HL-60 (cell line): ENCODE measurements around the gene CYP4A22.
"Not testable (repeated sequence)": the region's sequence is repeated elsewhere in the genome, so short reads cannot be mapped to it uniquely, and the experiment has no call there.

Experiments used
- CTCF ChIP-seq: IDR thresholded peaks from one replicate; pipeline ENCODE4 v1.5.1; 2011; ENCODE audit warnings: low read length, control low read depth, inconsistent platforms; ENCODE audit not compliant: insufficient read depth
- REST ChIP-seq: IDR thresholded peaks from 2 replicates; pipeline ENCODE4 v1.6.1; 2012; ENCODE audit warnings: low read depth; ENCODE audit not compliant: insufficient replicate concordance

- TF ChIP-seq CTCF, REST: not testable (repeated sequence)
Measured at GRCh38 chr1:47157957-47158356, 20.7 kb downstream of the CYP4A22 start.
